ENCODE measurements around the gene NMD3.

NMD3 gene

GRCh38 chr3:161265916-161266571 lies 44.9 kb downstream of the NMD3 start:
- Histone ChIP-seq H3K4me1 (no peaks in the 10 kb centered on the region), H3K27ac (no peak overlapping the region), H3K4me3 (no peak overlapping the region), H3K9me3 (peaks cover 0 to 4% (median 0%) of the 10 kb centered on the region in 3 donors), H3K27me3 (no peaks in the 10 kb centered on the region), H3K36me3 (peaks cover 0 to 9% (median 4%) of the 10 kb centered on the region in 3 donors)
- intact Hi-C loops (cut with DNase I; ENCODE audit: low total_unique reads), result no loop called here
- no peak for TF ChIP-seq CTCF (IDR thresholded peaks at IDR 0.05)
- no peak for DNase-seq

- no peak for DNase-seq
- Histone ChIP-seq H3K27me3 (no peaks in the 10 kb centered on the region), H3K9me3 (no peaks in the 10 kb centered on the region), H3K27ac (no peak overlapping the region), H3K36me3 (peaks cover 0 to 9% (median 4%) of the 10 kb centered on the region in 3 donors), H3K4me1 (no peaks in the 10 kb centered on the region), H3K4me3 (no peak overlapping the region)
- TF ChIP-seq CTCF (IDR thresholded peaks at IDR 0.05), result no peak
- intact Hi-C loops (cut with DNase I; ENCODE audit: low total_unique reads), result no loop called here
These were observed 45.6 kb downstream of the NMD3 start for GRCh38 chr3:161266731-161267150.

- Histone ChIP-seq H3K36me3 (peaks cover 0 to 9% (median 8%) of the 10 kb centered on the region in 3 donors), H3K27ac (no peak overlapping the region), H3K4me1 (no peaks in the 10 kb centered on the region), H3K27me3 (no peaks in the 10 kb centered on the region), H3K4me3 (no peak overlapping the region), H3K9me3 (no peaks in the 10 kb centered on the region)
- intact Hi-C loops (cut with DNase I; ENCODE audit: low total_unique reads), result no loop called here
- TF ChIP-seq CTCF (IDR thresholded peaks at IDR 0.05), result no peak
- DNase-seq, result no peak
These were observed 46.5 kb downstream of the NMD3 start for GRCh38 chr3:161267646-161268045.

GRCh38 chr3:161268601-161269000 lies 47.5 kb downstream of the NMD3 start:
- H3K4me1 ChIP-seq, result no peaks in the 10 kb centered on the region
- peaks cover 0 to 9% (median 8%) of the 10 kb centered on the region in 3 donors for H3K36me3 ChIP-seq
- no peak for TF ChIP-seq CTCF (IDR thresholded peaks at IDR 0.05)
- no peaks in the 10 kb centered on the region for H3K9me3 ChIP-seq
- no peaks in the 10 kb centered on the region for H3K27me3 ChIP-seq
- DNase-seq, result no peak
- no peak overlapping the region for H3K4me3 ChIP-seq
- no peak overlapping the region for H3K27ac ChIP-seq
- intact Hi-C loops (cut with DNase I; ENCODE audit: low total_unique reads), result no loop called here

- H3K9me3 ChIP-seq, result no peaks in the 10 kb centered on the region
- H3K36me3 ChIP-seq, result peaks cover 0 to 12% (median 7%) of the 10 kb centered on the region in 3 donors
- H3K27me3 ChIP-seq, result no peaks in the 10 kb centered on the region
- intact Hi-C loops (cut with DNase I; ENCODE audit: low total_unique reads), result loop anchor here (5.0 kb wide), 1 partner anchor 151 kb away; no protein-coding TSS in a partner anchor
- no peaks in the 10 kb centered on the region for H3K4me1 ChIP-seq
- no peak overlapping the region for H3K27ac ChIP-seq
- H3K4me3 ChIP-seq, result no peak overlapping the region
- TF ChIP-seq CTCF (IDR thresholded peaks at IDR 0.05), result no peak
- DNase-seq, result no peak
These were observed 49.9 kb downstream of the NMD3 start for GRCh38 chr3:161270991-161271390.
